Lower lobe of right lung (tissue), 2 donors: ENCODE data around the gene LAMA2. TPM values are rescaled to one million over a fixed set of nuclear protein-coding genes. Genes with fewer than 3 reads are reported as not detected.

Experiments used
- ATAC-seq, 2 donors: fragments of 200-7000 bp; cut with Tn5 transposase; one replicate each; pipeline ENCODE4 v1.9.1; 2020 to 2022; ENCODE audit warnings: mild to moderate bottlenecking in 2 of 2, moderate library complexity in 2 of 2
- DNase-seq: peaks from one replicate; pipeline ENCODE4 v3.0.0-alpha.2; 2020
- H3K27ac ChIP-seq: fragments of 200-600 bp; one replicate; pipeline ENCODE4 v1.8.0; 2022
- H3K27me3 ChIP-seq: fragments of 200-600 bp; one replicate; pipeline ENCODE4 v1.8.0; 2022; ENCODE audit warnings: low read depth
- H3K36me3 ChIP-seq: fragments of 200-600 bp; one replicate; pipeline ENCODE4 v1.8.0; 2022; ENCODE audit warnings: mild to moderate bottlenecking
- H3K4me1 ChIP-seq: fragments of 200-600 bp; one replicate; pipeline ENCODE4 v1.8.0; 2022
- H3K4me3 ChIP-seq: fragments of 200-600 bp; one replicate; pipeline ENCODE4 v1.8.0; 2022; ENCODE audit warnings: mild to moderate bottlenecking
- H3K9me3 ChIP-seq: fragments of 200-600 bp; one replicate; pipeline ENCODE4 v1.8.0; 2022
- intact Hi-C: fragments of 100-400 bp; cut with DNase I; formaldehyde crosslinking; loops from one replicate; pipeline ENCODE4 v1.11.0; 2022
- total RNA-seq: library from RNA; stranded (reverse); fragmentation: NEBNext Ultra II Directional; extraction: Animal tissue kit (Norgen Biotek cat#: 25700); gene quantifications from one replicate; pipeline ENCODE4 v1.2.1, GENCODE V29; 2021
- TF ChIP-seq, protein P1 (sequence below): fragments of 200-600 bp; IDR thresholded peaks from one replicate; pipeline ENCODE4 v1.8.0; 2022; ENCODE audit warnings: antibody characterized with exemption, mild to moderate bottlenecking
- donor health status: DM: no; HTN: yes; CAD: no; lungs with severe emphysema.

Gene LAMA2
- total RNA-seq, 1 donor from 2014 or later = 49.6 TPM

DNA sequence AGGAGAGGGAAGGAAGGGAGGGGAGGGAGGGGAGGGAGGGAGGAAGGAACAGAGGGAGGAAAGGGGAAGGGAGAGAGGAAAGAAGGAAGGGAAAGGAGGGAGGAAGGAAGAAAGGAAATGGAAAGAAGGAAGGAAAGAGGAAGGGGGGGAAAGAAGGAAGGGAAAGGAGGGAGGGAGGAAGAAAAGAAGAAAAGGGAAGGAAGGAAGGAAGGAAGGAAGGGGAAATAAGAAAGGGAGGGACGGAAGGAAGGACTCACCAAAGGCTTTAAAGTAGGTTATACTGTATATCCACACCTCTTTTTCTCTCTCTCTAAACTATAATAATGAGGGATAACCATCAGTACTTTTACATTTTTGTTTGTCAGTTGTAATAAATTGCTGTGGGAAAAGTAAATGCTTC is 502.2 kb downstream of the LAMA2 start:
- Histone ChIP-seq H3K36me3 (peaks cover 9% of the 10 kb centered on the region), H3K27me3 (no peaks in the 10 kb centered on the region), H3K9me3 (no peaks in the 10 kb centered on the region), H3K27ac (no peak overlapping the region), H3K4me1 (no peaks in the 10 kb centered on the region), H3K4me3 (no peak overlapping the region)
- TF ChIP-seq, protein P1, sequence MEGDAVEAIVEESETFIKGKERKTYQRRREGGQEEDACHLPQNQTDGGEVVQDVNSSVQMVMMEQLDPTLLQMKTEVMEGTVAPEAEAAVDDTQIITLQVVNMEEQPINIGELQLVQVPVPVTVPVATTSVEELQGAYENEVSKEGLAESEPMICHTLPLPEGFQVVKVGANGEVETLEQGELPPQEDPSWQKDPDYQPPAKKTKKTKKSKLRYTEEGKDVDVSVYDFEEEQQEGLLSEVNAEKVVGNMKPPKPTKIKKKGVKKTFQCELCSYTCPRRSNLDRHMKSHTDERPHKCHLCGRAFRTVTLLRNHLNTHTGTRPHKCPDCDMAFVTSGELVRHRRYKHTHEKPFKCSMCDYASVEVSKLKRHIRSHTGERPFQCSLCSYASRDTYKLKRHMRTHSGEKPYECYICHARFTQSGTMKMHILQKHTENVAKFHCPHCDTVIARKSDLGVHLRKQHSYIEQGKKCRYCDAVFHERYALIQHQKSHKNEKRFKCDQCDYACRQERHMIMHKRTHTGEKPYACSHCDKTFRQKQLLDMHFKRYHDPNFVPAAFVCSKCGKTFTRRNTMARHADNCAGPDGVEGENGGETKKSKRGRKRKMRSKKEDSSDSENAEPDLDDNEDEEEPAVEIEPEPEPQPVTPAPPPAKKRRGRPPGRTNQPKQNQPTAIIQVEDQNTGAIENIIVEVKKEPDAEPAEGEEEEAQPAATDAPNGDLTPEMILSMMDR = no peak
- no peak for DNase-seq
- ATAC-seq = no peak
- intact Hi-C loops = no loop called here

DNA sequence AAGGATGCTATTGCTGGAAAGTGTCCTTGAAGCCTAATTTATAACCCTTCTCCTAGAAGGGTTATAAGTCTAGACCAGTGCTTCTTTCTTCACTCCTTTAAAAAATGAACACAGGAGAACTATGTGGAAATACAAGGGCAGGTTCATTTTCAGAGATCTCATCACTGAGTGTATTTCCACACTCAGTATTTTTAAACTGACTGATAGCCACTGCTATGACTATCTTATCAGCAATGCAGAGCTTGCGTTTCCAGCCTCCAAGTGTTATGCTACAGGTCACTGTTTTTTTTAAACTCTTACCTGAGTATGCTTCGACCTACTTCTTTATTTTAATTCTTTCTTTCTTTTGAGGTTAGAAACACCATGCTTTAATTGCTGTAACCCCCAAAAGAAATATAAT is 508.0 kb downstream of the LAMA2 start:
- TF ChIP-seq, protein P1 = no peak
- DNase-seq (no peak), ATAC-seq (no peak)
- Histone ChIP-seq H3K27me3 (no peaks in the 10 kb centered on the region), H3K4me1 (no peaks in the 10 kb centered on the region), H3K9me3 (no peaks in the 10 kb centered on the region), H3K36me3 (peaks cover 3% of the 10 kb centered on the region), H3K27ac (no peak overlapping the region), H3K4me3 (no peak overlapping the region)
- intact Hi-C loops = no loop called here

DNA sequence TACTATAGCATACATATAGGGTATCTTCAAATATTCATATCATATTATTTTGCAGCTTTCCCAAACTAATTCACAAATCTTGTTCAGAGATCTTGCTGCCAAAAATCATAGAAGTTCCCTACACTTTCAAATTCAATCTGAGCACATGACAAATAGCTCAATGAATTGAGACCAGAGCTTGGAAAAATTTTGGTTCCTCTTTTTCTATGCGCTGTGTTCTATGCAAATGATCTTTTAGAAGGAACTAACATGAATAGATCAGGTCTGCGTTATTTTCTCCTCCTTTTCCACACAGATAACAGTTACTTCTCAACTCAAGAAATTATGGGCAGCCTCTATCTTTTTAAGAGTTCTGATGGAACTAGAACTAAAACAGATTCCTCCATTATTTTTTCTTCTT is 510.7 kb downstream of the LAMA2 start:
- no peaks in the 10 kb centered on the region for H3K4me1 ChIP-seq
- intact Hi-C loops = no loop called here
- H3K9me3 ChIP-seq = no peaks in the 10 kb centered on the region
- no peak overlapping the region for H3K27ac ChIP-seq
- H3K36me3 ChIP-seq = peaks cover 3% of the 10 kb centered on the region
- H3K4me3 ChIP-seq = no peak overlapping the region
- H3K27me3 ChIP-seq = no peaks in the 10 kb centered on the region
- ATAC-seq = no peak
- TF ChIP-seq, protein P1 = no peak
- DNase-seq = no peak

DNA sequence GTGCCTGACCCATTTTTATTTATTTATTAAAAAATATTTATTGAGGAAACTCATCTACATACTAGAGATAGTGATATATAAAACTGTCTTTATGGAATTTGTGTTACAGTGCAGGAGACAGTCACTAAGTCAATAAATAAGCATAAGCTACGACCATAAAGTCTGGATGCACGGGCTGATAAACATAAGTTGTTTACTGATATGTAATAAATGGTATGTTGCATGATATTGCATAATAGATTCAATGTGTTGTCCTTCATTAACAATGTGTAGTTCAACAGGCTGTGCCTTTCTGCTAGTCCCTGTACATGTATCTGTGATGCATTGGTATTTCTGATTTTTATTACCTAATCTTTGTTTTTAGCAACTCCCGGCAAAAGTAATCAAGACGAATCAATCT is 515.8 kb downstream of the LAMA2 start:
- Histone ChIP-seq H3K4me3 (no peak overlapping the region), H3K36me3 (no peaks in the 10 kb centered on the region), H3K4me1 (no peaks in the 10 kb centered on the region), H3K27ac (no peak overlapping the region), H3K27me3 (no peaks in the 10 kb centered on the region), H3K9me3 (no peaks in the 10 kb centered on the region)
- intact Hi-C loops = no loop called here
- ATAC-seq (no peak), DNase-seq (no peak)
- TF ChIP-seq, protein P1 = no peak

DNA sequence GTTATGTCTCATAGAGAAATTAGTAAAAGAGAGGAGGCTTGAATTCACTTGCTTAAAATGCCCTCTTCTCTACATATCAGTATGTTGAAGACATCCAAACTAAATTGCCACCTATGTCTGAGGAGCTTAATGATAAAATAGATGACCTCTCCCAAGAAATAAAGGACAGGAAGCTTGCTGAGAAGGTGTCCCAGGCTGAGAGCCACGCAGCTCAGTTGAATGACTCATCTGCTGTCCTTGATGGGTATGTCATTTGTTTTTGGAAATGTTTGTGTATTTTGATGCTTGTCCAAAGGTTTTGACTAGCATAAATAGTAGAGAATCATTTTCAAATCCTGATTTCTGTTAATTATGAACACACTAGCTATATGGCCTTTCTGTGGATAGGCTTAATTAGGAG is 519.3 kb downstream of the LAMA2 start:
- Histone ChIP-seq H3K36me3 (no peaks in the 10 kb centered on the region), H3K4me1 (no peaks in the 10 kb centered on the region), H3K4me3 (no peak overlapping the region), H3K27ac (no peak overlapping the region), H3K27me3 (no peaks in the 10 kb centered on the region), H3K9me3 (no peaks in the 10 kb centered on the region)
- intact Hi-C loops = no loop called here
- no peak for ATAC-seq
- TF ChIP-seq, protein P1 = no peak
- DNase-seq = no peak

DNA sequence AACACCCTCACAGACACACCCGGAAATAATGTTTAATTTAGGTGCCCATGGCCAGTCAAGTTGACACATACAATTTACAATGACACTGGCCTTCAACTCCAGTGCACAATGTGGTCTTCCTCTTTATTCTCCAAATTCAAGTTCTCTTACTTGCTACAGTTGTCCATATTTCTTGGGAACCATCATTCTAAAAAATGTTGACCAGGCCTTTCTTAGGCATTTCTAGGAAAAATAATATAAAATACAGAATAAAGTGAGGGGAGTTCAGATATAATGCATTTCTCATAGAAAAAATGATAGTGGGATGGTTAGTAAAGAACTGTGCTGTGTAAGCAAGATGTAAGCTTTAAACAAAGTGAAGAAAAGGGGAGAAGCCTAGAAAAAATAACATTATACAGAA is 528.2 kb downstream of the LAMA2 start:
- no peak overlapping the region for H3K27ac ChIP-seq
- no peak for ATAC-seq
- H3K9me3 ChIP-seq = no peaks in the 10 kb centered on the region
- no peaks in the 10 kb centered on the region for H3K36me3 ChIP-seq
- no peaks in the 10 kb centered on the region for H3K4me1 ChIP-seq
- intact Hi-C loops = no loop called here
- no peak for DNase-seq
- TF ChIP-seq, protein P1 = no peak
- no peaks in the 10 kb centered on the region for H3K27me3 ChIP-seq
- H3K4me3 ChIP-seq = no peak overlapping the region
